NT2/D1 (cell line): ENCODE data around the gene HSP90AB1.
A peak's percentile ranks its signal among the peaks of the same experiment; 100 is the strongest.

Experiments used
- DNase-seq: peaks from one replicate; pipeline ENCODE4 v3.0.0-alpha.2; 2011; ENCODE audit warnings: low read depth, low spot score
- H3K27me3 ChIP-seq: 2 replicates; pipeline ENCODE4 v1.6.0; 2011; ENCODE audit warnings: mild to moderate bottlenecking; ENCODE audit not compliant: insufficient read length, insufficient read depth
- H3K36me3 ChIP-seq: 2 replicates; pipeline ENCODE4 v1.6.1; 2011; ENCODE audit warnings: mild to moderate bottlenecking, low read length, mixed read lengths; ENCODE audit not compliant: insufficient read depth, insufficient read length
- H3K4me1 ChIP-seq: 2 replicates; pipeline ENCODE4 v1.5.1; 2011; ENCODE audit not compliant: insufficient read depth, insufficient read length
- H3K4me3 ChIP-seq: 2 replicates; pipeline ENCODE4 v1.5.1; 2011; ENCODE audit warnings: low read depth; ENCODE audit not compliant: insufficient read length
- H3K9ac ChIP-seq: 2 replicates; pipeline ENCODE4 v1.6.0; 2011; ENCODE audit warnings: low read depth; ENCODE audit not compliant: insufficient read length
- H3K9me3 ChIP-seq: 2 replicates; pipeline ENCODE4 v1.5.1; 2011; ENCODE audit warnings: mild to moderate bottlenecking, low read length; ENCODE audit not compliant: insufficient read depth
- SUZ12 ChIP-seq: IDR thresholded peaks from 2 replicates; pipeline ENCODE4 v1.6.1; 2011; ENCODE audit not compliant: insufficient read length, insufficient read depth; ENCODE audit errors: extremely low read depth
- YY1 ChIP-seq: IDR thresholded peaks from 2 replicates; pipeline ENCODE4 v1.6.1; 2011; ENCODE audit not compliant: insufficient read length, insufficient read depth
- ZNF274 ChIP-seq: IDR thresholded peaks from 2 replicates; pipeline ENCODE4 v1.6.1; 2011; ENCODE audit warnings: mild to moderate bottlenecking, low read depth, low read length

HSP90AB1 gene

DNA sequence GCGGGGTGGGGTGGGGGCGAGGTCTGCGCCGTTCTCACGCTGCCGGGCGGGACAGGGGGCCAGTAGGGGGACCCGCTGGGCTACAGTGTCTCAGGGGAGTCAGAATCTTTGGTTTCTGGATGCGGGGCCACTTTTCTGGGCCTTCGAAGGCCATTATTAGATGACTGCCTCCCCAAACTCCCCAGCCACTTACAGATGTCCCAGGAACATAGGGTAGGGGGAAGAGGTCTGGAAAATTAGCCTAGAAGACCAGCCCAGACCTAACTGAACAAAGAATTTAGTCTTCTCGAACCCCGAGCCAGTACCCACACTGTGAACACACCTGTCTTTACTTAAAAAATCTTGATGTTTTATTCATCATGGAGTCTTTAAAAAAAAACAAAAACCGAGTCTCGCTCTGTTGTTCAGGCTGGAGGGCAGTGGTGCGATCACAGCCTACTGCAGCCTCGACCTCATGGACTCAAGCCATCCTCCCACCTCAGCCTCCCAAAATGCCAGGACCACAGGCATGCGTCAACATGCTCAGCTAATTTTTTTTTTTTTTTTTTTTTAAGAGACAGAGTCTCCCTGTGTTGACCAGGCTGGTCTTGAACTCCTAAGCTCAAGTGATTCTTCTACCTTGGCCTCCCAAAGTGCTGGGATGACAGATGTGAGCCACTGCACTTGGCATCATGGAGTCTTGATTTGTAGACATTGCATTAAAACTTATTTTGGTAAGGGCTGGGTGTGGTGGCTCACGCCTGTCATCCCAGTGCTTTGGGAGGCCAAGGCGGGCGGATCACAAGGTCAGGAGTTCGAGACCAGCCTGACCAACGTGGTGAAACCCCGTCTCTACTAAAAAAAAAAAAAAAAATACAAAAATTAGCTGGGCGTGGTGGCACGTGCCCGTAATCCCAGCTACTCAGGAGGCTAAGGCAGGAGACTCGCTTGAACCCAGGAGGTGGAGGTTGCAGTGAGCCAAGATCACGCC, 26.8 kb upstream of the HSP90AB1 start:
- Histone ChIP-seq H3K9ac (peak overlapping the region; percentile 61), H3K27me3 (peaks cover 7% of the 10 kb centered on the region), H3K4me1 (peaks cover 16% of the 10 kb centered on the region), H3K4me3 (peak overlapping the region; percentile 26), H3K36me3 (no peaks in the 10 kb centered on the region), H3K9me3 (no peaks in the 10 kb centered on the region)
- TF ChIP-seq SUZ12, result no peak
- no peak for DNase-seq

- peaks cover 20% of the 10 kb centered on the region for H3K4me1 ChIP-seq
These were observed 26.0 kb upstream of the HSP90AB1 start for GRCh38 chr6:44220913-44221290.

DNA sequence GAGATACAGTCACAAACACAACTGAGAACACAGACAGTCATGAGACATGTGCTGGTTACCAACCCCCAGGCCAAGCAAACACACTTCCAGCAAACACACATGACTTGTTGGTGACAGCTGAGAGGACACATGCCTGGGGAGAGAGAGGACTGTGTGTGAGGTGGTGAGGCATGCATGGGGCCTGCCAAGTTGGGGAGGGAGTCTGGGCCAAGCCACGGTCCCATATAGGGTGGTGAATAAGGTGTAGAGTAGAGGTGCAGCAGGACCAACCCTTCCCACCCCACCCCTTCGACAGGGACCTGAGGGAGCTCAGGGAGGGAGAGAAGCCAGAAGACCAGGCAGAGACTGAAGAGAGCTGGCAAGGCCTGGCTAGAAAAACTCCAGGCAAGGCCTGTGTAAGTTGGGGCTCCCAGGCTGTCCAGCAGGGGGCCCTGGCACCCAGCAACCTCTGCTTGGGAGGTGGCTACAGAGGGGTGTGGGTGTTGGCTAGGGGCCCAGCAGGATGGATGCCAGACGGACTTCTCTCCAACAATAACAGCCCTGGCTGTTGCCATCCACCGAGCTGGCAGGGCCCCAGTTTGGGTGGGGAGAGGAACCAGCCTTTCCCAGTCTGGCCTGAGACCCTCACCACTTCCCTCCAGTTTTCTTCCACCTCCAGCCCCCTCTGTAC, 25.5 kb upstream of the HSP90AB1 start:
- Histone ChIP-seq H3K4me1 (peaks cover 22% of the 10 kb centered on the region), H3K27me3 (peaks cover 7% of the 10 kb centered on the region), H3K36me3 (peaks cover 4% of the 10 kb centered on the region), H3K9me3 (no peaks in the 10 kb centered on the region), H3K9ac (peak overlapping the region; percentile 50), H3K4me3 (no peak overlapping the region)
- no peak for DNase-seq
- TF ChIP-seq SUZ12 (no peak), YY1 (no peak), ZNF274 (no peak)

More at GRCh38 chr6:44220913-44221290, 26.0 kb upstream of the HSP90AB1 start:
- H3K4me3 ChIP-seq, result no peak overlapping the region
- DNase-seq, result no peak
- peaks cover 2% of the 10 kb centered on the region for H3K36me3 ChIP-seq
- TF ChIP-seq YY1 (no peak), SUZ12 (no peak), ZNF274 (no peak)
- no peak overlapping the region for H3K9ac ChIP-seq
- H3K27me3 ChIP-seq, result peaks cover 7% of the 10 kb centered on the region
- H3K9me3 ChIP-seq, result no peaks in the 10 kb centered on the region

- no peaks in the 10 kb centered on the region for H3K9me3 ChIP-seq
- peaks cover 4% of the 10 kb centered on the region for H3K36me3 ChIP-seq
- TF ChIP-seq ZNF274, result no peak
- TF ChIP-seq SUZ12, result no peak
- no peak for TF ChIP-seq YY1
- H3K4me3 ChIP-seq, result no peak overlapping the region
- H3K27me3 ChIP-seq, result peaks cover 7% of the 10 kb centered on the region
- peak overlapping the region; percentile 50 for H3K9ac ChIP-seq
- H3K4me1 ChIP-seq, result peaks cover 25% of the 10 kb centered on the region
- no peak for DNase-seq
These were observed 25.0 kb upstream of the HSP90AB1 start for GRCh38 chr6:44221961-44222335.

- peaks cover 4% of the 10 kb centered on the region for H3K36me3 ChIP-seq
- no peak for TF ChIP-seq YY1
- TF ChIP-seq SUZ12, result no peak
- TF ChIP-seq ZNF274, result no peak
- peak overlapping the region; percentile 74 for H3K9ac ChIP-seq
- H3K4me3 ChIP-seq, result peak overlapping the region; percentile 39
- no peaks in the 10 kb centered on the region for H3K9me3 ChIP-seq
- H3K4me1 ChIP-seq, result peaks cover 26% of the 10 kb centered on the region
- peaks cover 7% of the 10 kb centered on the region for H3K27me3 ChIP-seq
- DNase-seq, result no peak
These were observed 24.2 kb upstream of the HSP90AB1 start for GRCh38 chr6:44222486-44223318.

GRCh38 chr6:44223319-44224028, 23.4 kb upstream of the HSP90AB1 start, which contains the start of gene SLC29A1:
TSS of gene SLC29A1 (plus strand) at chr6:44223595. CDS start at chr6:44227314, 3,719 bp downstream.
- DNase-seq, result no peak
- peaks cover 23% of the 10 kb centered on the region for H3K4me1 ChIP-seq
- TF ChIP-seq SUZ12 (no peak), YY1 (no peak), ZNF274 (no peak)
- H3K27me3 ChIP-seq, result peaks cover 7% of the 10 kb centered on the region
- no peaks in the 10 kb centered on the region for H3K9me3 ChIP-seq
- peak within 1 kb of the TSS; percentile 58 for H3K4me3 ChIP-seq
- peaks cover 4% of the 10 kb centered on the region for H3K36me3 ChIP-seq
- peak within 1 kb of the TSS; percentile 80 for H3K9ac ChIP-seq
